IMR-90 (cell line): ENCODE data around the gene ANKRD63. TPM values are rescaled to one million over a fixed set of nuclear protein-coding genes. Genes with fewer than 3 reads are reported as not detected.

Experiments used
- ATAC-seq: fragments of 200-7000 bp; cut with Tn5 transposase; 2 replicates; pipeline ENCODE4 v1.9.1; 2020; ENCODE audit warnings: low read depth, mild to moderate bottlenecking, moderate library complexity
- BruUV-seq: library from RNA; stranded (reverse); fragments of 400-500 nt; replicated peaks from 2 replicates; lab custom pipeline; 2021; lab: Mats Ljungman, UMichigan
- CTCF ChIA-PET: fragments of 300-600 bp; formaldehyde crosslinking; extraction: SDS; loops from one replicate; lab custom pipeline; 2021; ENCODE audit warnings: antibody characterized with exemption; lab: Yijun Ruan, JAX
- POLR2A ChIA-PET: fragments of 300-600 bp; sonication (Branson Sonifier 250); formaldehyde crosslinking; loops from one replicate; lab custom pipeline; 2022; ENCODE audit warnings: antibody characterized with exemption; ENCODE audit not compliant: unreplicated experiment; lab: Charles Lee
- DNase-seq: peaks from one replicate; pipeline ENCODE4 v3.0.0; 2013
- H2AFZ ChIP-seq: replicated peaks from 2 replicates; pipeline ENCODE3; 2013; ENCODE audit warnings: low read length, mild to moderate bottlenecking; ENCODE audit not compliant: poor library complexity
- H2AK5ac ChIP-seq: 2 replicates; pipeline ENCODE4 v1.6.1; 2013; ENCODE audit warnings: low read depth, low read length, inconsistent platforms
- H2AK9ac ChIP-seq: replicated peaks from 2 replicates; pipeline ENCODE3; 2013; ENCODE audit warnings: mild to moderate bottlenecking, low read depth, low read length, moderate library complexity; ENCODE audit not compliant: poor library complexity
- H2BK120ac ChIP-seq: 2 replicates; pipeline ENCODE4 v1.6.1; 2013; ENCODE audit warnings: low read depth, low read length, inconsistent platforms
- H2BK15ac ChIP-seq: 3 replicates; pipeline ENCODE4 v1.6.1; 2013; ENCODE audit warnings: low read depth, low read length, inconsistent platforms
- H2BK20ac ChIP-seq: 2 replicates; pipeline ENCODE4 v1.6.1; 2013; ENCODE audit warnings: low read depth, mild to moderate bottlenecking, inconsistent platforms, low read length, moderate library complexity
- H2BK5ac ChIP-seq: 2 replicates; pipeline ENCODE4 v1.6.1; 2013; ENCODE audit warnings: mild to moderate bottlenecking, low read depth, low read length, inconsistent platforms; ENCODE audit not compliant: poor library complexity, severe bottlenecking
- H3K14ac ChIP-seq: replicated peaks from 2 replicates; pipeline ENCODE4 v1.6.1; 2013; ENCODE audit warnings: low read depth, low read length, inconsistent platforms
- H3K18ac ChIP-seq: 2 replicates; pipeline ENCODE4 v1.6.1; 2013; ENCODE audit warnings: low read depth, low read length, control low read depth
- H3K23ac ChIP-seq: 2 replicates; pipeline ENCODE4 v1.6.1; 2013; ENCODE audit warnings: low read depth, low read length, inconsistent platforms
- H3K27ac ChIP-seq: 2 replicates; pipeline ENCODE4 v1.5.1; 2013; ENCODE audit warnings: mild to moderate bottlenecking, control low read depth, low read length; ENCODE audit not compliant: insufficient read depth
- H3K27me3 ChIP-seq: 2 replicates; pipeline ENCODE4 v1.6.1; 2013; ENCODE audit warnings: low read length; ENCODE audit not compliant: control insufficient read depth, insufficient read depth
- H3K36me3 ChIP-seq: 2 replicates; pipeline ENCODE4 v1.6.1; 2013; ENCODE audit warnings: low read length, mixed read lengths; ENCODE audit not compliant: control insufficient read depth, insufficient read depth
- H3K4ac ChIP-seq: 2 replicates; pipeline ENCODE4 v1.6.1; 2013; ENCODE audit warnings: low read depth, low read length, inconsistent platforms
- H3K4me1 ChIP-seq: 2 replicates; pipeline ENCODE4 v1.6.1; 2013; ENCODE audit warnings: low read length, mixed read lengths; ENCODE audit not compliant: control insufficient read depth, insufficient read depth
- H3K4me2 ChIP-seq: 2 replicates; pipeline ENCODE4 v1.6.1; 2013; ENCODE audit warnings: low read depth, mild to moderate bottlenecking, control low read depth, low read length, moderate library complexity
- H3K4me3 ChIP-seq: 2 replicates; pipeline ENCODE4 v1.5.1; 2013; ENCODE audit warnings: low read depth, mild to moderate bottlenecking, control low read depth, low read length, moderate library complexity; ENCODE audit not compliant: insufficient read depth
- H3K56ac ChIP-seq: 2 replicates; pipeline ENCODE4 v1.6.1; 2013; ENCODE audit warnings: low read length, inconsistent platforms; ENCODE audit not compliant: insufficient read depth; ENCODE audit errors: extremely low read depth
- H3K79me1 ChIP-seq, 2 experiments: 2 replicates each; pipeline ENCODE4 v1.6.1; 2013; ENCODE audit warnings: low read length in 2 of 2, inconsistent platforms in 1 of 2, low read depth in 1 of 2
- H3K9ac ChIP-seq: 2 replicates; pipeline ENCODE4 v1.6.1; 2013; ENCODE audit warnings: low read depth, low read length, control low read depth
- H3K9me1 ChIP-seq: 2 replicates; pipeline ENCODE4 v1.6.1; 2013; ENCODE audit warnings: low read length, inconsistent platforms; ENCODE audit not compliant: insufficient read depth
- H3K9me3 ChIP-seq: 2 replicates; pipeline ENCODE4 v1.6.1; 2013; ENCODE audit warnings: low read length; ENCODE audit not compliant: control insufficient read depth, insufficient read depth
- H4K20me1 ChIP-seq: 2 replicates; pipeline ENCODE4 v1.6.1; 2013; ENCODE audit warnings: low read length, inconsistent platforms; ENCODE audit not compliant: insufficient read depth
- H4K5ac ChIP-seq: 2 replicates; pipeline ENCODE4 v1.6.1; 2013; ENCODE audit warnings: mild to moderate bottlenecking, low read depth, low read length, control low read depth
- H4K8ac ChIP-seq, 2 experiments: 2 replicates each; pipeline ENCODE4 v1.6.1; 2013; ENCODE audit warnings: low read depth in 2 of 2, low read length in 2 of 2, control low read depth in 1 of 2, inconsistent platforms in 1 of 2
- H4K91ac ChIP-seq: 2 replicates; pipeline ENCODE4 v1.6.1; 2013; ENCODE audit warnings: low read depth, low read length, inconsistent platforms; ENCODE audit not compliant: insufficient read depth
- BHLHE40 ChIP-seq: fragments of 150-350 bp; IDR thresholded peaks from 2 replicates; pipeline ENCODE4 v1.6.1; 2016; ENCODE audit warnings: mild to moderate bottlenecking, low read depth, low read length
- CEBPB ChIP-seq: IDR thresholded peaks from 2 replicates; pipeline ENCODE4 v1.6.1; 2012; ENCODE audit warnings: low read depth, low read length, improper control_type of control experiment
- CHD1 ChIP-seq: IDR thresholded peaks from 2 replicates; pipeline ENCODE4 v1.6.1; 2012; ENCODE audit warnings: low read depth, low read length, improper control_type of control experiment
- FOS ChIP-seq: fragments of 150-350 bp; IDR thresholded peaks from 2 replicates; pipeline ENCODE4 v1.6.1; 2016; ENCODE audit warnings: low read depth, low read length
- MAFK ChIP-seq: IDR thresholded peaks from 2 replicates; pipeline ENCODE4 v1.6.1; 2012; ENCODE audit warnings: low read depth, low read length, improper control_type of control experiment
- MAZ ChIP-seq: IDR thresholded peaks from 2 replicates; pipeline ENCODE4 v1.6.1; 2012; ENCODE audit warnings: low read depth, mild to moderate bottlenecking, low read length, improper control_type of control experiment, moderate library complexity, borderline replicate concordance
- MXI1 ChIP-seq: IDR thresholded peaks from 2 replicates; pipeline ENCODE4 v1.6.1; 2012; ENCODE audit warnings: low read depth, mild to moderate bottlenecking, low read length, moderate library complexity, borderline replicate concordance
- NFE2L2 ChIP-seq: fragments of 150-350 bp; IDR thresholded peaks from 2 replicates; pipeline ENCODE4 v1.6.1; 2016; ENCODE audit warnings: low read depth, mild to moderate bottlenecking, low read length
- POLR2A ChIP-seq: IDR thresholded peaks from 2 replicates; pipeline ENCODE4 v1.6.1; 2012; ENCODE audit warnings: mild to moderate bottlenecking, low read depth, low read length
- RAD21 ChIP-seq: IDR thresholded peaks from 2 replicates; pipeline ENCODE4 v1.6.1; 2012; ENCODE audit warnings: low read length, improper control_type of control experiment
- RFX5 ChIP-seq: IDR thresholded peaks from 2 replicates; pipeline ENCODE4 v1.8.0; 2012; ENCODE audit warnings: low read depth, mild to moderate bottlenecking, low read length, moderate library complexity
- SMC3 ChIP-seq: fragments of 150-350 bp; IDR thresholded peaks from 2 replicates; pipeline ENCODE4 v1.6.1; 2016; ENCODE audit warnings: low read depth, mild to moderate bottlenecking, antibody characterized with exemption, low read length, moderate library complexity
- USF2 ChIP-seq: fragments of 150-350 bp; IDR thresholded peaks from 2 replicates; pipeline ENCODE4 v1.6.1; 2017; ENCODE audit warnings: mild to moderate bottlenecking, antibody characterized with exemption, low read length, low read depth
- WGBS, 2 experiments: methylation state at CpG; one replicate each; pipeline versions ENCODE4 v1.1.5 to v1.1.7; 2013; ENCODE audit warnings: missing lambda C conversion rate in 2 of 2; ENCODE audit not compliant: insufficient read length in 1 of 2; ENCODE audit errors: extremely low coverage in 2 of 2; 5-methylcytosine and 5-hydroxymethylcytosine counted together
- dilution Hi-C: fragments of 300-500 bp; cut with HindIII; formaldehyde crosslinking; loops from one replicate; pipeline ENCODE4 v1.14.3; 2018; ENCODE audit warnings: low sequenced_read_pairs; ENCODE audit not compliant: unreplicated experiment
- in situ Hi-C: fragments of 300-500 bp; cut with MboI; formaldehyde crosslinking; loops from 3 replicates; pipeline ENCODE4 v1.14.3; 2019; ENCODE audit warnings: low sequenced_read_pairs, inconsistent platforms, mixed read lengths
- intact Hi-C: fragments of 100-400 bp; cut with micrococcal nuclease; formaldehyde crosslinking; loops from 2 replicates; pipeline ENCODE4 v1.10.0; 2022
- polyA plus RNA-seq, 3 experiments: library from polyadenylated mRNA; depleted of rRNA; stranded (reverse); fragments of >200 nt; gene quantifications; 2 replicates each; pipeline ENCODE4 v1.2.3, GENCODE V29; 2012; ENCODE audit warnings: low replicate concordance in 1 of 3
- total RNA-seq: library from RNA; depleted of rRNA; stranded (reverse); fragments of >200 nt; gene quantifications from 2 replicates; pipeline ENCODE4 v1.2.3, GENCODE V29; 2012
- TF ChIP-seq, protein P1 (sequence below): fragments of 150-350 bp; IDR thresholded peaks from 2 replicates; pipeline ENCODE4 v1.6.1; 2016; ENCODE audit warnings: low read depth, mild to moderate bottlenecking, low read length, moderate library complexity, borderline replicate concordance
- TF ChIP-seq, protein P2 (sequence below): conservative IDR thresholded peaks from 2 replicates; pipeline ENCODE4 v1.5.1; 2012; ENCODE audit warnings: mild to moderate bottlenecking, low read depth, low read length, improper control_type of control experiment

Gene ANKRD63
- total and polyA plus RNA-seq, 2 of the 4 experiments (the other 2 are of a cell fraction): not detected

DNA sequence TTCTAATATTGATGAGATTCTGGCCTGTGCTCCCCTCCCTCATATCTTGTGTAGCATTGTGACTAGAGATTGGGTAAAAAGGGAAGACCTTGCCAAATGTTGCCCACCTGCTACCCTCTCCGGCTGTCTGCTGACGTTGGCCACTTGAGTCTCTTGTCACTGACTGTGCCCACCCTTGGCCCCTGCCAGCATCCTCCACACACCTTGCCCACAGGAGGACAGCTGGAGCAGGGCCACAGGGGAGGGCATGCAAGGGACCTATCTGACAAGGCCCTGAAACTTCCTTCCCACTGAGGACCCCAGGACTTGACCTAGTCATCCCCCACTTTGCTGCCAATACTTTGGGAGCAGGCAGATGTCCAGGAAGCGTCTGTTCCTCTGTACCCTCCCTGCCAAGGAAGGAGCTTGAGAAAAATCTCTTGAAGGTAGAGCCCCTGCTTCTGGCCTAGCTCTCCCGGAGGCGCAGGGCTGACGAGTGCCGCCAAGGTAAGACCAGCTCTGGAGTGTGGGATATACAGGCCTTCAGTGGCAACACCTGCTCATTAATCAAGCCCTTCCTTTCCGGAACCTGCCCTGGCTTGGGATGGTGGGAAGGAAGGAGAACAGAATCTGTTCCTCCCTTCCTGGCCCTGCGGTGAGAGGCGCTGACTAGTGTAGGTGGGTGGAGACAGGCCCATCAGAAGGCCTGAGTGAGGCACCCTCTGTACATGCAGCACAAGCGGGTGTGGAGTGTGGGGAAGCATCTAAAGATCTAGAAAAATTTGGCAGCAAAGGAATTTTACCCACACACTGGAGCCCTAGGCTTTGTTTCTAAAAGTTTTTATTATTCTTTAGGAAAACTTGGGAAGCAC, 48.9 kb downstream of the ANKRD63 start:
- H4K91ac ChIP-seq: no peak overlapping the region
- H2BK20ac ChIP-seq: no peak overlapping the region
- no peaks in the 10 kb centered on the region; the same call in 1 of the 2 replicates for H3K27me3 ChIP-seq
- no peaks in the 10 kb centered on the region for H3K9me3 ChIP-seq
- no peak overlapping the region for H3K14ac ChIP-seq
- ChIA-PET CTCF (no interaction called here), POLR2A (no interaction called here)
- no peaks in the 10 kb centered on the region for H4K20me1 ChIP-seq
- DNase-seq: no peak
- H3K79me1 ChIP-seq: no peaks in the 10 kb centered on the region
- intact Hi-C loops: no loop called here
- no peak overlapping the region for H3K9ac ChIP-seq
- no peak overlapping the region for H4K8ac ChIP-seq
- no peak overlapping the region for H3K23ac ChIP-seq
- BruUV-seq: no TSS peak
- no peak overlapping the region for H2BK5ac ChIP-seq
- H2AK9ac ChIP-seq: peak overlapping the region; percentile 60
- no peak for ATAC-seq
- H3K56ac ChIP-seq: no peak overlapping the region
- H3K4me2 ChIP-seq: no peak overlapping the region
- no peak overlapping the region for H3K27ac ChIP-seq
- no peaks in the 10 kb centered on the region for H3K36me3 ChIP-seq
- 0 out of 2 replicates have a peak, but pooled peaks cover 2% of the 10 kb centered on the region for H3K4me1 ChIP-seq
- H2BK120ac ChIP-seq: no peak overlapping the region
- no peak overlapping the region for H4K5ac ChIP-seq
- H2AK5ac ChIP-seq: no peak overlapping the region
- no peak overlapping the region for H3K4me3 ChIP-seq
- H3K18ac ChIP-seq: no peak overlapping the region
- H2AFZ ChIP-seq: no peak overlapping the region
- WGBS, 2 experiments: no CpG with 5 or more reads among the region's 11 CpGs
- H3K9me1 ChIP-seq: 0 out of 2 replicates have a peak, but pooled peaks cover 3% of the 10 kb centered on the region
- dilution Hi-C loops: no loop called here
- in situ Hi-C loops: no loop called here
- H3K4ac ChIP-seq: no peak overlapping the region
- no peak overlapping the region for H2BK15ac ChIP-seq
- TF ChIP-seq MAZ (no peak), USF2 (no peak), CHD1 (no peak), POLR2A (no peak), NFE2L2 (no peak), FOS (no peak), MAFK (no peak), BHLHE40 (no peak), RFX5 (no peak), MXI1 (no peak), CEBPB (no peak), RAD21 (no peak), SMC3 (no peak)
- TF ChIP-seq, protein P1, sequence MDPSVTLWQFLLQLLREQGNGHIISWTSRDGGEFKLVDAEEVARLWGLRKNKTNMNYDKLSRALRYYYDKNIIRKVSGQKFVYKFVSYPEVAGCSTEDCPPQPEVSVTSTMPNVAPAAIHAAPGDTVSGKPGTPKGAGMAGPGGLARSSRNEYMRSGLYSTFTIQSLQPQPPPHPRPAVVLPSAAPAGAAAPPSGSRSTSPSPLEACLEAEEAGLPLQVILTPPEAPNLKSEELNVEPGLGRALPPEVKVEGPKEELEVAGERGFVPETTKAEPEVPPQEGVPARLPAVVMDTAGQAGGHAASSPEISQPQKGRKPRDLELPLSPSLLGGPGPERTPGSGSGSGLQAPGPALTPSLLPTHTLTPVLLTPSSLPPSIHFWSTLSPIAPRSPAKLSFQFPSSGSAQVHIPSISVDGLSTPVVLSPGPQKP: no peak
- TF ChIP-seq, protein P2, sequence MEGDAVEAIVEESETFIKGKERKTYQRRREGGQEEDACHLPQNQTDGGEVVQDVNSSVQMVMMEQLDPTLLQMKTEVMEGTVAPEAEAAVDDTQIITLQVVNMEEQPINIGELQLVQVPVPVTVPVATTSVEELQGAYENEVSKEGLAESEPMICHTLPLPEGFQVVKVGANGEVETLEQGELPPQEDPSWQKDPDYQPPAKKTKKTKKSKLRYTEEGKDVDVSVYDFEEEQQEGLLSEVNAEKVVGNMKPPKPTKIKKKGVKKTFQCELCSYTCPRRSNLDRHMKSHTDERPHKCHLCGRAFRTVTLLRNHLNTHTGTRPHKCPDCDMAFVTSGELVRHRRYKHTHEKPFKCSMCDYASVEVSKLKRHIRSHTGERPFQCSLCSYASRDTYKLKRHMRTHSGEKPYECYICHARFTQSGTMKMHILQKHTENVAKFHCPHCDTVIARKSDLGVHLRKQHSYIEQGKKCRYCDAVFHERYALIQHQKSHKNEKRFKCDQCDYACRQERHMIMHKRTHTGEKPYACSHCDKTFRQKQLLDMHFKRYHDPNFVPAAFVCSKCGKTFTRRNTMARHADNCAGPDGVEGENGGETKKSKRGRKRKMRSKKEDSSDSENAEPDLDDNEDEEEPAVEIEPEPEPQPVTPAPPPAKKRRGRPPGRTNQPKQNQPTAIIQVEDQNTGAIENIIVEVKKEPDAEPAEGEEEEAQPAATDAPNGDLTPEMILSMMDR: no peak
